NB4 (cell line): ENCODE data around the gene PARD3.
"Not testable (repeated sequence)": the region's sequence is repeated elsewhere in the genome, so short reads cannot be mapped to it uniquely, and the experiment has no call there.

Experiments
- DNase-seq: peaks from one replicate; pipeline ENCODE4 v3.0.0; 2010; ENCODE audit warnings: low read depth
- H3K4me3 ChIP-seq: one replicate; pipeline ENCODE4 v1.5.1; 2011; ENCODE audit warnings: mild to moderate bottlenecking, low read depth, low read length, moderate library complexity
- CTCF ChIP-seq: IDR thresholded peaks from one replicate; pipeline ENCODE4 v1.5.1; 2012; ENCODE audit warnings: low read depth, low read length
- MAX ChIP-seq: IDR thresholded peaks from 2 replicates; pipeline ENCODE4 v1.6.1; 2011; ENCODE audit warnings: low read depth, low read length
- MYC ChIP-seq: IDR thresholded peaks from 2 replicates; pipeline ENCODE4 v1.6.1; 2011; ENCODE audit warnings: low read depth, low read length
- POLR2A ChIP-seq: IDR thresholded peaks from 2 replicates; pipeline ENCODE4 v1.6.1; 2011; ENCODE audit warnings: mild to moderate bottlenecking; ENCODE audit not compliant: insufficient read length; ENCODE audit errors: extremely low read depth

PARD3 gene

GRCh38 chr10:34759161-34759836, 55.8 kb downstream of the PARD3 start:
- H3K4me3 ChIP-seq: no peak overlapping the region
- TF ChIP-seq MYC: no peak
- TF ChIP-seq POLR2A: no peak
- TF ChIP-seq CTCF: no peak
- no peak for TF ChIP-seq MAX
- peak; percentile 9 for DNase-seq

- no peak for TF ChIP-seq MAX
- TF ChIP-seq POLR2A: no peak
- TF ChIP-seq MYC: no peak
- no peak for TF ChIP-seq CTCF
- H3K4me3 ChIP-seq: no peak overlapping the region
- peak; percentile 77 for DNase-seq
Measured at GRCh38 chr10:34758447-34758996, 56.6 kb downstream of the PARD3 start.

GRCh38 chr10:34757933-34758332, 57.2 kb downstream of the PARD3 start:
- TF ChIP-seq POLR2A: no peak
- no peak for TF ChIP-seq MYC
- DNase-seq: no peak
- H3K4me3 ChIP-seq: no peak overlapping the region

GRCh38 chr10:34757181-34757580, 57.9 kb downstream of the PARD3 start:
- not testable (repeated sequence) for H3K4me3 ChIP-seq

GRCh38 chr10:34756584-34756983, 58.5 kb downstream of the PARD3 start:
- H3K4me3 ChIP-seq: no peak overlapping the region
- no peak for TF ChIP-seq CTCF
- TF ChIP-seq MAX: no peak
- no peak for TF ChIP-seq POLR2A
- no peak for TF ChIP-seq MYC
- DNase-seq: no peak

More at GRCh38 chr10:34757181-34757580, 57.9 kb downstream of the PARD3 start:
- not testable (repeated sequence) for DNase-seq

- no peak overlapping the region for H3K4me3 ChIP-seq
- no peak for DNase-seq
- TF ChIP-seq CTCF (no peak), MAX (no peak), MYC (no peak), POLR2A (no peak)
Measured at GRCh38 chr10:34753014-34753757, 61.9 kb downstream of the PARD3 start.
